ENCODE results near the gene KLHL13. TPM values are rescaled to one million over a fixed set of nuclear protein-coding genes. Genes with fewer than 3 reads are reported as not detected.
A peak's percentile ranks its signal among the peaks of the same experiment; 100 is the strongest.

The KLHL13 gene, protein sequence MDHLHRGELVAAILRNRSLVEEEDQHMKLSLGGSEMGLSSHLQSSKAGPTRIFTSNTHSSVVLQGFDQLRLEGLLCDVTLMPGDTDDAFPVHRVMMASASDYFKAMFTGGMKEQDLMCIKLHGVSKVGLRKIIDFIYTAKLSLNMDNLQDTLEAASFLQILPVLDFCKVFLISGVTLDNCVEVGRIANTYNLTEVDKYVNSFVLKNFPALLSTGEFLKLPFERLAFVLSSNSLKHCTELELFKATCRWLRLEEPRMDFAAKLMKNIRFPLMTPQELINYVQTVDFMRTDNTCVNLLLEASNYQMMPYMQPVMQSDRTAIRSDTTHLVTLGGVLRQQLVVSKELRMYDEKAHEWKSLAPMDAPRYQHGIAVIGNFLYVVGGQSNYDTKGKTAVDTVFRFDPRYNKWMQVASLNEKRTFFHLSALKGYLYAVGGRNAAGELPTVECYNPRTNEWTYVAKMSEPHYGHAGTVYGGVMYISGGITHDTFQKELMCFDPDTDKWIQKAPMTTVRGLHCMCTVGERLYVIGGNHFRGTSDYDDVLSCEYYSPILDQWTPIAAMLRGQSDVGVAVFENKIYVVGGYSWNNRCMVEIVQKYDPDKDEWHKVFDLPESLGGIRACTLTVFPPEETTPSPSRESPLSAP
- total RNA-seq = 10 to 100 TPM in 1 of 2 donors, 1 to 10 TPM in 1; 3.7 to 12.4 TPM
- 14.9 TPM for polyA plus RNA-seq (2013, experiment 1 of 2)
- polyA plus RNA-seq (2013, experiment 2 of 2) = 16.5 TPM
- long read RNA-seq, experiment 1, transcript KLHL13-204 (7 exons, 3,256 nt) = major isoform, 6 of 10 reads
- long read RNA-seq, experiment 1, partial matches to known transcripts = 3 of 10 reads
- long read RNA-seq, experiment 1, other reads (novel, unspliced or antisense) = 1 of 10 reads
- long read RNA-seq, experiment 2, transcript KLHL13-207 (8 exons, 3,396 nt) = minor isoform, 5 of 34 reads
- long read RNA-seq, experiment 2, transcript KLHL13-204 (7 exons, 3,256 nt) = major isoform, 20 of 34 reads
- long read RNA-seq, experiment 2, partial matches to known transcripts = 6 of 34 reads
- long read RNA-seq, experiment 2, other reads (novel, unspliced or antisense) = 3 of 34 reads
- long read RNA-seq, experiment 3, full-length matches to known transcripts = 13 of 16 reads
- long read RNA-seq, experiment 3, partial matches to known transcripts = 0 of 16 reads
- long read RNA-seq, experiment 3, other reads (novel, unspliced or antisense) = 3 of 16 reads
- long read RNA-seq, experiment 4, full-length matches to known transcripts = 4 of 6 reads
- long read RNA-seq, experiment 4, partial matches to known transcripts = 0 of 6 reads
- long read RNA-seq, experiment 4, other reads (novel, unspliced or antisense) = 2 of 6 reads

DNA sequence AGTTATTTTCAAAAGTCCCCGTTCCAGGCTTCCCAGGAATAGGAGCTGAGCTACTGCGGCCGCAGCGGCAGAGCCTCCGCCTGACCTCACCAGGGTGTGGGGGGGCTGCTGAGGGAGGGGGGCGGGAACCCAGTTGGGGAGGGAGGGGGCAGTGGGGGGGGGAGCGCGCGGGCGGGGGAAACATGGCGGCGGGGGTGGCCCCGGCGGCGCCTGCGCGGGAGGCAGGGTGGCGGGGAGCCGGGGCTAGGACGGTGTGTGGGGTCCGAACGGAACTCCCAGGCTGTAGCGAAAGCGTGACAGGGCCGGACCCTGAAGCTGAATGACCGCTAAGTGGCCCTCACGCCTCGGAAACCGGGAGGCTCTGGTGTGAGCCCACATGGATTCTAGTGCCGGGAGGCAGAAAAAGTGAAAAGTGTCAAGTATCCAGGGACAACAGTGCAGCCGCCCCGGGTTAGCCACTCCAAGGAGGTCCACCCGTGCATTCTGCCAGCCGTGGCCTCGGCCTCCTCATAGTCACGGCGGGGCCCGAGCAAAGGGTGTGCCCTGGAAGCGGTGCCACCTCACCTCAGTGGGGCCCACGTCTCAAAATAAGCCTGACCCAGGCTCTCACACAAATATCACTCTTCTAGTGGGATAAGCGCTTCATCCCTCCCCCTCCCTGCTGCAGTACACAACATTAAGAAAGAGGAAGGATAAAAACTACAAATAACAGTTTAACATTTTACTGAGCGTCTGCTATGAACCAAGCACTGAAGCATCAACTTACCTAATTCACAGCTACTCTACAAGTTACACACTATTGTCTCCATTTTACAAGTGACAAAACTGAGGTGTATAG, at the start of gene KLHL13:
Gene KLHL13 (minus strand): TSS at position 98 of the 838 bp plus-strand sequence. CDS start 88,337 bp downstream, outside the sequence.
- Mint-ChIP-seq H3K4me1 (peaks cover 4% of the 10 kb centered on the region), H3K36me3 (ENCODE audit: low read depth) (no peaks in the 10 kb centered on the region), H3K4me3 (peak within 1 kb of the TSS; percentile 71), H3K27ac (no peak within 1 kb of the TSS), H3K27me3 (ENCODE audit: insufficient read depth) (peaks cover 21% of the 10 kb centered on the region), H3K9me3 (peaks cover 36% of the 10 kb centered on the region)
- Histone ChIP-seq H3K4me1 (ENCODE audit: control insufficient read depth, insufficient read depth, low read length) (no peaks in the 10 kb centered on the region), H3K27ac (ENCODE audit: low read depth, low read length) (no peak within 1 kb of the TSS), H3K4me3 (ENCODE audit: low read length) (peak within 1 kb of the TSS; percentile 71), H3K9ac (ENCODE audit: extremely low read depth, low read length, poor library complexity, severe bottlenecking) (peak within 1 kb of the TSS; percentile 25), H3K36me3 (ENCODE audit: control insufficient read depth, insufficient read depth, low read length) (no peaks in the 10 kb centered on the region), H3K27me3 (ENCODE audit: control insufficient read depth, insufficient read depth, low read length, poor library complexity, severe bottlenecking) (peaks cover 8% of the 10 kb centered on the region), H3K9me3 (ENCODE audit: control insufficient read depth, low read length) (no peaks in the 10 kb centered on the region)
- DNase-seq = peak; percentile 70
- TF ChIP-seq, protein P1, sequence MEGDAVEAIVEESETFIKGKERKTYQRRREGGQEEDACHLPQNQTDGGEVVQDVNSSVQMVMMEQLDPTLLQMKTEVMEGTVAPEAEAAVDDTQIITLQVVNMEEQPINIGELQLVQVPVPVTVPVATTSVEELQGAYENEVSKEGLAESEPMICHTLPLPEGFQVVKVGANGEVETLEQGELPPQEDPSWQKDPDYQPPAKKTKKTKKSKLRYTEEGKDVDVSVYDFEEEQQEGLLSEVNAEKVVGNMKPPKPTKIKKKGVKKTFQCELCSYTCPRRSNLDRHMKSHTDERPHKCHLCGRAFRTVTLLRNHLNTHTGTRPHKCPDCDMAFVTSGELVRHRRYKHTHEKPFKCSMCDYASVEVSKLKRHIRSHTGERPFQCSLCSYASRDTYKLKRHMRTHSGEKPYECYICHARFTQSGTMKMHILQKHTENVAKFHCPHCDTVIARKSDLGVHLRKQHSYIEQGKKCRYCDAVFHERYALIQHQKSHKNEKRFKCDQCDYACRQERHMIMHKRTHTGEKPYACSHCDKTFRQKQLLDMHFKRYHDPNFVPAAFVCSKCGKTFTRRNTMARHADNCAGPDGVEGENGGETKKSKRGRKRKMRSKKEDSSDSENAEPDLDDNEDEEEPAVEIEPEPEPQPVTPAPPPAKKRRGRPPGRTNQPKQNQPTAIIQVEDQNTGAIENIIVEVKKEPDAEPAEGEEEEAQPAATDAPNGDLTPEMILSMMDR (conservative IDR thresholded peaks at IDR 0.05) = no peak
- 0 to 7% methylated on average over 2 to 27 of the region's 42 CpGs for WGBS, 2 experiments (ENCODE audit: insufficient coverage in 1 of 2, insufficient read length in 1 of 2)

DNA sequence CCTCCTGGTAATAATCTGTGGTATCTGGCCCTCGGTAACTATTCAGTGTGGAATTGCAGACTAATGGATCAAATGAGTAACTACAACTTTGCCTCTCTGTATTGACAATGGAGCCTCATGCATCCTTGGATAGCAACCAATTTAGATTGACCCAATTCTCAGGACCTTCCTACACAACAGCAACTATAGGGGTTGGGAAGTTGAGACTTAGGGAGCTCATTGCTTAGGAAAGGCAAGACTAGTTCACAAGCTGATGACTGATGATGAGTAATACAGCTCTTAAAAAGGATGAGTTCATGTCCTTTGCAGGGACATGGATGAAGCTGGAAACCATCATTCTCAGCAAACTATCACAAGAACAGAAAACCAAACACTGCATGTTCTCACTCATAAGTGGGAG, 47.5 kb upstream of the KLHL13 start:
- Mint-ChIP-seq H3K4me1 (no peaks in the 10 kb centered on the region), H3K9me3 (peaks cover 54% of the 10 kb centered on the region), H3K27ac (no peak overlapping the region), H3K4me3 (no peak overlapping the region), H3K27me3 (ENCODE audit: insufficient read depth) (peaks cover 1% of the 10 kb centered on the region), H3K36me3 (ENCODE audit: low read depth) (no peaks in the 10 kb centered on the region)
- Histone ChIP-seq H3K4me3 (ENCODE audit: low read length) (no peak overlapping the region), H3K36me3 (ENCODE audit: control insufficient read depth, insufficient read depth, low read length) (no peaks in the 10 kb centered on the region), H3K9ac (ENCODE audit: extremely low read depth, low read length, poor library complexity, severe bottlenecking) (no peak overlapping the region), H3K27ac (ENCODE audit: low read depth, low read length) (no peak overlapping the region), H3K27me3 (ENCODE audit: control insufficient read depth, insufficient read depth, low read length, poor library complexity, severe bottlenecking) (no peaks in the 10 kb centered on the region), H3K4me1 (ENCODE audit: control insufficient read depth, insufficient read depth, low read length) (no peaks in the 10 kb centered on the region), H3K9me3 (ENCODE audit: control insufficient read depth, low read length) (no peaks in the 10 kb centered on the region)
- TF ChIP-seq, protein P1 (conservative IDR thresholded peaks at IDR 0.05) = no peak
- 92% methylated on average over 1 of the region's 1 CpG; no CpG with 5 or more reads in 1 of the 2 experiments for WGBS, 2 experiments (ENCODE audit: insufficient coverage in 1 of 2, insufficient read length in 1 of 2)
- DNase-seq = no peak
